Retinal pigment epithelial cell (primary cell): ENCODE results near the gene SAP30BP.

Experiments used
- DNase-seq: peaks from one replicate; pipeline ENCODE4 v3.0.0-alpha.2; 2010; ENCODE audit warnings: low read depth
- H3K4me3 ChIP-seq: 2 replicates; pipeline ENCODE4 v1.5.1; 2011; ENCODE audit warnings: mild to moderate bottlenecking, low read length, control low read depth, moderate library complexity
- CTCF ChIP-seq: conservative IDR thresholded peaks from 2 replicates; pipeline ENCODE4 v1.5.1; 2011; ENCODE audit warnings: low read depth, low read length, control low read depth, inconsistent platforms

SAP30BP gene

GRCh38 chr17:75692976-75693375, 25.8 kb downstream of the SAP30BP start:
- TF ChIP-seq CTCF: no peak
- no peak overlapping the region for H3K4me3 ChIP-seq
- DNase-seq: no peak

GRCh38 chr17:75693500-75694481, 26.7 kb downstream of the SAP30BP start:
- DNase-seq: peak; percentile 94
- TF ChIP-seq CTCF: peak; percentile 33
- H3K4me3 ChIP-seq: no peak overlapping the region

- TF ChIP-seq CTCF: no peak
- H3K4me3 ChIP-seq: no peak overlapping the region
Observed at GRCh38 chr17:75694536-75694935, 27.4 kb downstream of the SAP30BP start.

GRCh38 chr17:75695141-75695829, 28.1 kb downstream of the SAP30BP start:
- no peak for DNase-seq
- no peak for TF ChIP-seq CTCF
- H3K4me3 ChIP-seq: no peak overlapping the region

More at GRCh38 chr17:75694536-75694935, 27.4 kb downstream of the SAP30BP start:
- DNase-seq: no peak

DNA sequence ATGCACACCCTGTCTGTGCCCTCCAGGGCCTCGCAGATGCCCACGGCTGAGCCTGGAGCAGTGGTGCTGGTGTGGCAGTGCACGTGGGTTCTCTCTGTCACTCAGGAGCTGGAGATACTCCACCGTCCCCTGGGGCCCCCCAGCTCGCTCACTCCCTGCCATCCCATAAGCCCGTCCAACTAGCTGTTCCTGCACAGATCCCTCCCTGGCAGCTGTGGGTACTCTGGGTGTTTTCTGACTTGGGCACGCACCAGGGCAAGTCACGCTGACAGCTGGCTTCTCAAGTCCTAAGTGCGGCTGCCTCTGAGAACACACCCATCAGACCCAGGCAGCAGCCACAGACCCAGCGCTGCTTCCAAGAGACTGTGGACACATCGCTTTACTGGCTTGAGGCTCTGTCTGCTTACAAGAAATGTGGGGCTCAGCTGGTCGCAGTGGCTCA, 28.7 kb downstream of the SAP30BP start:
- TF ChIP-seq CTCF: no peak
- H3K4me3 ChIP-seq: no peak overlapping the region
- DNase-seq: no peak

- no peak overlapping the region for H3K4me3 ChIP-seq
- TF ChIP-seq CTCF: no peak
- no peak for DNase-seq
Observed at GRCh38 chr17:75697651-75698291, 30.6 kb downstream of the SAP30BP start.
